ENCODE results near the gene SLC22A23. TPM values are rescaled to one million over a fixed set of nuclear protein-coding genes. Genes with fewer than 3 reads are reported as not detected.

The SLC22A23 gene
- total and polyA plus RNA-seq, 7 donors = 8.1 to 18.7 (median 12.0) TPM

DNA sequence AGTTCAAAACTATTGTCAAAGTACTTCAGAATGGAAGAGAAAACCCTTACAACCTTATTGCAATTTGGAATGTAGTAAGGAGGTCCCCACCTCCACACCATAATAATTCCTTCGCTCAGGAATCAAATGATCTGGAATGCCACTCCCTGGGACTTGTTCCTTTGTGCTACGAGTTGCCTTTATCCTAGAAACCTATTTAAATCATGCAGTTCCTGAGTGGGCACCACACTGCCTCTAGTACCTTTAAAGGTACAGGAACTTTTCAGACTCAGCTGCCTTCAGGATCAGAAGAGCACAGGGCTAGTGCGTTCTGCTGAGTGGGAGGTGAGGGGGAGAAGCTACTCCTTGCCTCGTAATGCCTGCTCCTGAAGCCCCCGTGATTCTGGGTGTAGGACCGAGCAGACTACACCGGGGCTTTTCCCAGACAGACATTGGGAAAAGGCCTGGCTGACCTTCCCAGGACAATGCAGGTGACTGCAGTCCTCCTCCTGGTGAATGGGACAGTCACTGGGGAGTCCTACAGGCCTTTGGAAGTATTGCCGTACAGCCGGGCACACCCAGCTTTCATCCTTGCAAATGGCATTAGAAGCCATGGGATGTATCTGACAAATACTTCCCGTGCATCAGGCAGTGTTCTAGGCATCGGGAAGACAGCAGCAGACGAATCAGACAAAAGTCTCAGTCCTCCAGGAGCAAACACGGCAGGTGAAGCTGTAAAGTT is 217.6 kb downstream of the SLC22A23 start:
- Histone ChIP-seq H3K4me1 (no peaks in the 10 kb centered on the region), H3K9me3 (no peaks in the 10 kb centered on the region), H3K27ac (no peak overlapping the region), H3K4me3 (no peak overlapping the region), H3K36me3 (no peaks in the 10 kb centered on the region), H3K27me3 (no peaks in the 10 kb centered on the region)
- TF ChIP-seq POLR2AphosphoS5 (IDR thresholded peaks at IDR 0.05) = no peak
- TF ChIP-seq, protein P1, sequence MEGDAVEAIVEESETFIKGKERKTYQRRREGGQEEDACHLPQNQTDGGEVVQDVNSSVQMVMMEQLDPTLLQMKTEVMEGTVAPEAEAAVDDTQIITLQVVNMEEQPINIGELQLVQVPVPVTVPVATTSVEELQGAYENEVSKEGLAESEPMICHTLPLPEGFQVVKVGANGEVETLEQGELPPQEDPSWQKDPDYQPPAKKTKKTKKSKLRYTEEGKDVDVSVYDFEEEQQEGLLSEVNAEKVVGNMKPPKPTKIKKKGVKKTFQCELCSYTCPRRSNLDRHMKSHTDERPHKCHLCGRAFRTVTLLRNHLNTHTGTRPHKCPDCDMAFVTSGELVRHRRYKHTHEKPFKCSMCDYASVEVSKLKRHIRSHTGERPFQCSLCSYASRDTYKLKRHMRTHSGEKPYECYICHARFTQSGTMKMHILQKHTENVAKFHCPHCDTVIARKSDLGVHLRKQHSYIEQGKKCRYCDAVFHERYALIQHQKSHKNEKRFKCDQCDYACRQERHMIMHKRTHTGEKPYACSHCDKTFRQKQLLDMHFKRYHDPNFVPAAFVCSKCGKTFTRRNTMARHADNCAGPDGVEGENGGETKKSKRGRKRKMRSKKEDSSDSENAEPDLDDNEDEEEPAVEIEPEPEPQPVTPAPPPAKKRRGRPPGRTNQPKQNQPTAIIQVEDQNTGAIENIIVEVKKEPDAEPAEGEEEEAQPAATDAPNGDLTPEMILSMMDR (IDR thresholded peaks at IDR 0.05) = peak in 1 of 4 experiments; percentile 9
- 66 to 84% methylated on average over 13 of the region's 13 CpGs for WGBS, 2 donors
- DNase-seq = no peak
- intact Hi-C loops (cut with DNase I) = no loop called here

- H3K9me3 ChIP-seq = no peaks in the 10 kb centered on the region
- H3K4me1 ChIP-seq = no peaks in the 10 kb centered on the region
- intact Hi-C loops (cut with DNase I) = no loop called here
- no peaks in the 10 kb centered on the region for H3K36me3 ChIP-seq
- H3K4me3 ChIP-seq = no peak overlapping the region
- H3K27ac ChIP-seq = no peak overlapping the region
- peaks cover 0 to 5% (median 0%) of the 10 kb centered on the region in 3 donors for H3K27me3 ChIP-seq
- 77 to 85% methylated on average over 24 of the region's 24 CpGs for WGBS, 2 donors
- DNase-seq = no peak
- TF ChIP-seq, protein P1 (IDR thresholded peaks at IDR 0.05) = no peak
- TF ChIP-seq POLR2AphosphoS5 (IDR thresholded peaks at IDR 0.05) = no peak
- TF ChIP-seq POLR2A (IDR thresholded peaks at IDR 0.05) = no peak
- no peak for TF ChIP-seq EP300 (IDR thresholded peaks at IDR 0.05)
Observed at GRCh38 chr6:3237761-3238662, 218.8 kb downstream of the SLC22A23 start.

DNA sequence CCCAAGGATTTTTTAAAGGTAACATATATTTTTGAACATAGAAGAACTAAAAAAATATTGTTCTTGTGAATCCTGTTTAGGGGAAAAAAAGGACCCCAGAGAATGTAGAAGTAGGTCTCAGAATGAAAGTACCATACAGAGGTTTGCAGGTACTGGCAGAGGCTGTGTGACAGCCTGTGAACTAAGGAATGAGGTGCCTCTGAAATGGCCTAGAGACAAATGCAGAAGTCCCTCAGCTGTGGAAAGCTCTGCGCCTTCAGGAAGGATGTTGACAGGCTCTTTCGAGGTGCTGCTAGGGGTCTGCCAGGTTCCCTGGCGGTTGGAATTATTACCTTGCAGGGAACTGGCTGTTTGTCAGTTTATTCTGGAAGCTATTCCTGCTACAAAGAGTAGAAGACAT is 220.8 kb downstream of the SLC22A23 start:
- no peak for DNase-seq
- no peak overlapping the region for H3K4me3 ChIP-seq
- H3K27me3 ChIP-seq = peaks cover 0 to 25% (median 5%) of the 10 kb centered on the region in 3 donors
- H3K27ac ChIP-seq = no peak overlapping the region
- H3K4me1 ChIP-seq = peaks cover 0 to 11% (median 6%) of the 10 kb centered on the region in 4 donors
- 55 to 86% methylated on average over 3 of the region's 3 CpGs for WGBS, 2 donors
- intact Hi-C loops (cut with DNase I) = no loop called here
- no peaks in the 10 kb centered on the region for H3K9me3 ChIP-seq
- H3K36me3 ChIP-seq = no peaks in the 10 kb centered on the region
- TF ChIP-seq POLR2A (IDR thresholded peaks at IDR 0.05) (no peak), POLR2AphosphoS5 (IDR thresholded peaks at IDR 0.05) (no peak), EP300 (IDR thresholded peaks at IDR 0.05) (no peak)
- TF ChIP-seq, protein P1 (IDR thresholded peaks at IDR 0.05) = no peak

GRCh38 chr6:3235486-3235885 is 221.4 kb downstream of the SLC22A23 start:
- Histone ChIP-seq H3K36me3 (no peaks in the 10 kb centered on the region), H3K27me3 (peaks cover 3 to 31% (median 5%) of the 10 kb centered on the region in 3 donors), H3K27ac (no peak overlapping the region), H3K9me3 (no peaks in the 10 kb centered on the region), H3K4me1 (peaks cover 0 to 16% (median 11%) of the 10 kb centered on the region in 4 donors), H3K4me3 (no peak overlapping the region)
- no peak for TF ChIP-seq POLR2A (IDR thresholded peaks at IDR 0.05)
- no peak for TF ChIP-seq POLR2AphosphoS5 (IDR thresholded peaks at IDR 0.05)
- TF ChIP-seq EP300 (IDR thresholded peaks at IDR 0.05) = no peak
- TF ChIP-seq, protein P1 (IDR thresholded peaks at IDR 0.05) = no peak
- no peak for DNase-seq
- intact Hi-C loops (cut with DNase I) = no loop called here
- WGBS, 2 donors = 89 to 92% methylated on average over 2 of the region's 2 CpGs

Data from sigmoid colon (tissue), 7 donors.